GM18873 (cell line): ENCODE measurements around the gene MED27.

Source experiments
- ATAC-seq: cut with Tn5 transposase; IDR thresholded peaks from one replicate; pipeline ENCODE4 v1.9.1; 2021; ENCODE audit warnings: mild to moderate bottlenecking, moderate library complexity, moderate number of reproducible peaks; ENCODE audit not compliant: unreplicated experiment, low FRiP score

The MED27 gene

DNA sequence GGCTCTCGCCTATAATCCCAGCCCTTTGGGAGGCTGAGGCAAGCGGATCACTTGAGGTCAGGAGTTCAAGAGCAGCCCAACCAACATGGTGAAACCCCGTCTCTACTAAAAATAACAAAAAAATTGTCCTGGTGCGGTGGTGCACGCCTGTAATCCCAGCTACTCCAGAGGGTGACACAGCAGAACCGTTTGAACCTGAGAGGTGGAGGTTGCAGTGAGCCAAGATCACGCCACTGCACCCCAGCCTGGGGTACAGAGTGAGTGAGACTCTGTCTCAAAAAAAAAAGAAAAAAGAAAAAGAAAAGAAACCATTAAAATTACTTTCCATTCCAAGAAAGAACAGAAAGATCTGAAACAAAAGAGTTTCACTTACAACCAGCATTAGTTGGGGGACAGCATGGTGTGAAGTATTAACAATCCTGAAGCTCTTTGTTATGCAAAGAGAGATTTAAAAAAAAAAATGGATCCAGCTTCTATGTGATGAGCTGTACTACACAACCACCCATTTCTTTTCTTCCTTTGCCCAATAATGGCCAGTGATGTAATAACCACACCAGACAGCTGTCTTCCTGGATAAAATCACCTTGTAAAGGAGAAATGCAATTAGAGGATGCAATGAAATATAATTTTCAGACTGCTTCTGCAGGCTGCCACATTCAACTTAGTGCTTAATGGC lies 76.9 kb downstream of the MED27 start:
- ATAC-seq: no peak

DNA sequence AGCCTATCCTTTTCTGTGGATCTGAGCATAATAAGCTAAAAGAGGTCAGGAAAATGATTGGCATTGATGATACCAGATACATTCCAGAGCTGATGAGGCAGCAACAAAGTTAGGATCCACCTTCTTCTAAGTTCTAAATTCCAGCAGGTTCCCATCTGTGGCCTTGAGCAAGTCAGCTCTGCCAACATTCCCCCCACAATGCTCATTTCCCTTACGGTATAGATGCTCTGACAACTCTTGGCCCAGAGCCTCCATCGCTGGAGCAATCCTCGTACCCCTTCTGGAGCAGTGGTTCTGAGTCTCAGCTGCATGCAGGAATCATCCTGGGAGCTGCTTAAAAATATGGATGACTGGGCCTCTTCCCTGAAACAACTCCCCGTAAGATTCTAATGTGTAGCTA lies 78.1 kb downstream of the MED27 start:
- no peak for ATAC-seq

DNA sequence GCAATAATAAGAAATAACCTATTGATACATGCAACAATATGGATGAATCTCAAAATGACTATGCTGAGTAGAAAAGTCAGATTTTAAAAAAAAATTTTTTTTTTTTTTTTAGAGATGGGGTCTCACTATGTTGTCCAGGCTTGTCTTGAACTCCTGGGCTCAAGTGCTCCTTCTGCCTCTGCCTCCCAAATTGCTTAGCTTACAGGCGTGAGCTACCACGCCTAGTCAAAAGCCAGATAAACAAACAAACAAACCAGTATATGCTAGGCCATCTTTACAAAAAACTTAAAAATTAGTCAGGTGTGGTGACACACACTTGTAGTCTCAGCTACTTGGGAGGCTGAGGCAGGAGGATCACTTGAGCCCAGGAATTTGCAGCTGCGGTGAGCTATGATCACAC lies 79.0 kb downstream of the MED27 start:
- no peak for ATAC-seq

DNA sequence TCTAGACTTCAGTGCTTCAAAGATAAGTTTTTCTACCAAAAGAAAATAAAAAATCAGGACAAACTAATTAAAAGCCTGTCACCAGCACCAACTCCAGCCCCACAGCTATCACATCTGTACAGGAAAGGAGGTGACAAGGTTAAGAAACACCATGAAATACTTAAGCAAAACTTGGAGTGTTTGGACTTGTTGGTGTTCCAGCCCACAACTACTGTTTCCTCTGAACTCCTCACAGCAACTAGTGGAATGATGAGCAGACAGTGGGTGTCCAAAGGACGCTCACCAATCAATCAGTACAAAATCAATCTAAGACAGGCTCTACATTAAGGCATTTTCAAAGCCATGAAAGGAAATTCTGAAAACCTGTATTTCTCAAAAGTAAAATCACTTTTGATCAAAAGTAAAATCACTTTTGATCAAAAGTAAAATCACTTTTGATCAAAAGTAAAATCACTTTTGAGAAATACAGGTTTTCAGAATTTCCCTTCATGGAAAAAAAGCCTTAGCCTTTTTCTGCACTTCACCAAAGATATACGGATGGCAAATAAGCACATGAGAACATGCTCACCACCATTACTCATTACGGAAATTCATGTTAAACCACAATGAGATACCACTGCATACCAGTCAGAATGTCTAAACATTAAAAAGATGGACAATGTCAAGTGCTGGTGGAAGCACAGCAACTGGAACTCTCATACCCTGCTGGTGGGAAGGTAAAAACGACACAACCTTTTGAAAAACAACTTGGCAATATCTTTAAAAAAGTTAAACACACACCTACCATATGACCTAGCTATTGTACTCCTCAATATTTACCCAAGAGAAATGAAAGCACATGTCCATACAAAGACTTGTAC lies 79.7 kb downstream of the MED27 start:
- ATAC-seq: no peak

DNA sequence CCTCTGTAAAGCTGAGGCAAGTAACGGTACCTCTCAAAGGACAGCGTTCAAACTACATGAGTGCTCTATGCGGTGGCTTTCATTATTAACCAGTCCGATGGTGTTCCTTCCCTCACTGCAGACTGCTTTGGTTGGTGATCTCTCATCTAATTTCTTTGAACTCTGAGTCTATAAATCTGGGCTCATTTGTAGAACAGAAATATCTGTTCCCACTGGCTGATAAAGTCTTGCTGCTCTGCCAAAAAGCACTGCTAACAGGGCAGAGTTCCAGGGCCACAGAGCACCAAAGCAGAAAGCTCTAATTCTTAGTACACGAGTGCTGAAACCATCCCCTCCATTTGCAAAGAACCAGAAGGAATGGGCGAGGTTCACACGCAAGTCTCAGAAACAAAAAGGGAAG lies 81.9 kb downstream of the MED27 start:
- ATAC-seq: no peak

DNA sequence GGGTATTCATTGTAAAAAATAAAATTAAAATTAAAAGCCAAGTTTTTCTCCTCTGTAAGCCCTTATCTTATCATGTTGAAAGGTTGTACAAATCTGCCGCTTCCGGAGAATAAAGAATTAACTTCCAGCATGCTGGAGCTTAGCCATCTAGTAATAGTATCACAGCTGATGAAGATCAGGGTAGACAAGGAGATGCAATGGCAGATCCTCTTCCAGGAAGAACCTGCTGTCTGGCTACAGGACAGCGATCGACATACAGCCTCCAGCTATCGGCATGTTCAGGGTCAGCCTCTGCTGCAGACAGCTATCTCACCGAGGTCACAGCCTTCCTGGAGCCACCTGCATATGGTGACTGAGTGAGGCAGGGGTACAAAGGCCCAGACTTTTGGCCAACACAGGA lies 82.6 kb downstream of the MED27 start:
- ATAC-seq: no peak

DNA sequence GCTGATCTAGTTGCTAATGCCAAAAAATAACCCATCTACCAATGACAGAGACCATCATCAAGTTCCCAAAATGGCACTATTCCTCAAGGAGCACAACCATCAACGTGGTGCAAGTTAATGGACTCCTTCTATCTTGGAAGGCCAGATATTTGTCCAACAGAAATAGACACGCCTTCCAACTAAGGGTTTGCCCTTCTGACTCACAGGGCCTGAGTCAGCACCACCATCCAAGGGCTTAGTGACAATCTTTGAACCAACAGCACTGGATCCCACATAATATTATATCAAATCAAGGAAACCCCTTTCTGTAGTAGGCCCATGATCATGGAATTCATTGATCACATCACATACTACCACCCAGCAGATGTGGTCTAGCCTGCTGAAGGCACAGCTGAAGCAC lies 84.3 kb downstream of the MED27 start:
- ATAC-seq: no peak

DNA sequence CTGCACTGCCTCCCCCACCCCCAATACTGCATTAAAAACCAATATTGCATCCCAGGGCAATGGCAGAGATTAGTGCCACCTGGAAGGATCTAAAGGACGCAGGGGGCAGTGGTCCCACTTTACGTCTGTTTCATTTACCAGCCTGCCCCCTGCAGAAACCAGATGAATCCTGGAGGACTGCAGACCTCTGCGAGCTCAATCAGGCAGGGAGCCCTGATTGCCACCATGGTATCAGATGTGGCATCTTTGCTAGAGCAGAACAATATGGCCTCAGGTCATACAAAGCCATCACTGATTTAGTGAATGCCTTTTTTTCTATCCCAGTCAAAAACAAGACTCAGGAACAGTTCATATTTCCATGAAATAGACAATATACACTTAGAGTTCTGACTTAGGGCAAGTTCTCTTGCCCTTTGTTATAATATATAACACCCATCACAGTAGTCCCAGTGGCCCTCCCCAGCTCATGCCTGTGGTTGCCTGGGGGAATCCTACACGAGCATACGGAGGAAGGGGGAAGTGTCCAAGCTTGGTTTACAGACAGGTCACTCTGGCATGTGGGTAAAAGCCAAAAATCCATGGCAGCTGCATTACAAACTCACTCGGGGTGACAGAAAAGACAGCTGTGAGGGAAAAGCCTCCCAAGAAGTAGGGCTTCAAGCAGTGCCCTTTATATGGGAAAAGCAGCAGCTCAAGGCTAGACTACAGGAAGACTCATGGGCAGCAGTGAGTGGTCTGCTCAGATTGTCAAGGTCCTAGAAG lies 85.1 kb downstream of the MED27 start:
- ATAC-seq: no peak

DNA sequence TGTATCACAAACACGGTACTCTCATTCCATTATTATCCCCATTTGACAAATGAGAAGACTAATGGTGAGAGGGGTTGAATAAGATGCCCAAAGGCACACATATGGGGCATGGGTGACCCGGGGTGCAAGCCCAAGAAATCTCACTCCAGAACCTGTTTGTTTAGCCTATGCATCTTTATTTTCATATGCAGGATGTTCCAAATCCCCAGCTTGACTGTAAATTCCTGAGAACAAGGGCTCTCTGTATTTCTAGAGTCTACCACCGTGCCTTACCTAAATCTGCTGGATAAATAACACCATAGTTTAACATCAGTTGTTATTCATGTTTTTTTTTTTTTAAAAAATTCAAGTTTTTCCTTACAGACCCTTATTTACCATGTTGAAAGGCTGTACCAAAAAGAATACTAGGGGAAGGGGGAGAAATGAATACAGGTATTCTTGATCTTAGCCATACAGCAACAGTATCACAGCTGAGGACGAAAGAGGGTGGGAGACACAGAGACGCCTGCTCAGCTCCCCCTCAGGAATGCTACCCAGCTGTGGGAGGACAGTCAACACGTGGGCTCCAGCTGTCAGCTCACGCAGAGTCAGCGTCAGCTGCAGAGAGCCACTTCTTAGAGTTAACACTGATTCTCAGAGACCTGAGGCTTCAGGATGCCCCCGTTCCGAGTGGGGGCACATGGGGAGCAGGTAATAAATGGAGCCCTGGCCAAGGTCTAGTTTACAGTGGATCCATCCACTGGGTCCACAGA lies 86.6 kb downstream of the MED27 start:
- no peak for ATAC-seq

DNA sequence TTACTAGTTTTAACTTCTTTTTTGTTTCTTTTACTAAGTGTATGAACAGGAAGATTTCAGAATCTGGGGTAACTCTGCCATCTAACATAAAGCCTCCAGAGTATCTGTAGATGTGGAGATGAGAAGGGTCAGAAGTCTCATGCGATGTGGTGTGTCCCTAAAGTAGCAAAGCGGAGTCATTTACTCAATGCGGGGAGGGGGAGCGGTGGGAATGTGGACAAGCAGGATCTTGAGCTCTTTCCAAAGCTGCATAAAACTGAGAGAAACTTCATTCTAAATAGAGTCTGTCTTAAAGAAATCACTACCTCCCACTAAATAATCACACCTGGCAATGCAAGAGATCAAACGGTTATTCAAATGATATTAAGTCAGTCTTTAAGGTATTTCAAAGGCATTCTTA lies 92.4 kb downstream of the MED27 start:
- ATAC-seq: no peak

DNA sequence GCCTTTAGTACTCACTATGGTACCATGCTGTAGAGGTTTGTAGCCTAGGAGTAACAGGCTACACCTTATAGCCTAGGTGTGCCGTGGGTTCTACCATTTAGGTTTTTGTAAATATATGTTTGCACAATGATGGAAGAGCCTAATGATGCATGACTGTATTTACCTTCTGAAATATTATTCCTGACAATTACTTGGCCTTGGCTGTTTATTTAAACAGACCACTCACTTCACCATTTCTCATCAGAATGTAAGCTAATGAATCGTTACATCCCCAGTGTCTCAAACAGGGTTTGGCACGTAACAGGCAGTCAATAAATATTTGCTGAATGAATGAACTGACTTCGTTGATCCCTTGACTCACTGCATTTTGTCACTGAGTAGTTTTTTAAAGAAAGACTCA lies 93.1 kb downstream of the MED27 start:
- no peak for ATAC-seq

DNA sequence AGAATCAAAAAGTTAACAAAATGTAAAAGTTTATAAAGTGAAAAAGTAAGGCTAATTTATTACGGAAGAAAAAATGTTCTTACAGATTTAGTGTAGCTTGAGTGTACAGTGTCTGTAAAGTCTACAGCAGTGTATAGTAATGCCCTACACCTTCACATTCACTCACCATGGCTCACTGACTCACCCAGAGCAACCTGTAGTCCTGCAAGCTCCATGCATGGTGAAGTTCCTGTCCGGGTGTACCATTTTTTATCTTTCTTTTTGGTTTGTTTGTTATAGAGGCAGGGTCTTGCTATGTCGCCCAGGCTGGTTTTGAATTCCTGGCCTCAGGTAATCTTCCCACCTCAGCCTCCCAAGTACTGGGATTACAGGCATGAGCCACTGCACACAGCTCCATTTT lies 93.6 kb downstream of the MED27 start:
- ATAC-seq: no peak

DNA sequence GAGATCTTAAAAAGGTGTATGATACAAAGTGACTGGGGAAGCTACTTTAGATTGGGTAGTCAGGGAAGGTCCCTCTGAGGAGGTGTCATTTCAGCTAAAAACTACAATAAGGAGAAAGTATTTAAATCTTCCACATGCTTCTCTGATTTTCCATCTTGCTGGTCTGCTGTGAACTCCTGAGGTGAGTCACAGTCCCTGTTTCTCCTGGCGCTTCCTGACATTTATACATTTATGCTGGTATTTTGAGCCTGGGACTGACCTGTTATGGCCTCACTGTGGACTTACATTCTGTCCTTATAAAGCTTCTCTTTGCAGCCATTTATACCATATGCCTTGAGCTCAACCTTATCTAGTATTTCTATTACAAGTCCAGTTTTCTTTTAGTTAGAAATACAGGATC lies 95.1 kb downstream of the MED27 start:
- no peak for ATAC-seq

DNA sequence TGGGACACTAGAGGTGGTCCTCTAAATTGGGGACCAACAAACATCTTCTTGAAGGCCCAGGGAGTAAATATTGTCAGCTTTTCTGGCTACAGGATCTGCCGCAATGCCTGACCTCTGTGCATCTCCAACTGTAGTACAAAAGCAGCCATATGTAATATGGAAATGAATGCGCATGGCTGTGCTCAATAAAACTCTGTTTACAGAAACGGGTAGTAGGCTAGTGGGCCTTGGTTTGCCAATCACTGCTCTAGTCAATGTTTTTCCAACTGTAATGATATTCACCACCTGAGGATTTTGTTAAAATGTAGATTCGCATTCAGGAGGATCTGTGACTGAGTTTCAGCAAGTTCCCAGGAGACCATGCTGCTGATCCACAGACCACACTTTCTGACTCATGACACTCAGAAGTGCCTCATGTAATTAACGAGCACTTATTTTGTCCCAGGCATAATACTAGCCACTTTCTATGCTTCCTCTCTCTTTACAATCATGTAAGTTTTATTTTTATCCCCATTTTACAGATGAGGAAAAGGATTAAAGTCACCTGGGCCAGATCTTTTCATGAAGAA lies 96.9 kb downstream of the MED27 start:
- ATAC-seq: no peak

DNA sequence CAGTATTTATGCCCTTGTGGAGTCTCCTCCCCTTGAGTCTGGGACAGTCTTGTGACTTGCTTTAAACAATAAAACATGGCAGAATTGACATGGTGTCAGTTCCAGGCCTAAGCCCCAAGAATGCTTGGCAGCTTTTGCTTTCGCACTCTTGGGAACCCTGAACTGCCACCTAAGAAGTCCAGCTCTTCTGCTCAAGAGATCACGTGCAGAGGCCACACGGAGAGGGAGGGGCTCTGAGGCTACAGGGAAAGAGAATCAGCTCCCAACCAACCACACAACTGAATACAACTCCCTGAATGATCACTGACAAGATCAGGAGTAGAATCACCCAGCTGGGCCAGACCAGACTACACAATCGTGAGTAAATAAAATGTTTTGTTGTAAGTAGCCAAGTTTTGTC lies 97.6 kb downstream of the MED27 start:
- no peak for ATAC-seq

DNA sequence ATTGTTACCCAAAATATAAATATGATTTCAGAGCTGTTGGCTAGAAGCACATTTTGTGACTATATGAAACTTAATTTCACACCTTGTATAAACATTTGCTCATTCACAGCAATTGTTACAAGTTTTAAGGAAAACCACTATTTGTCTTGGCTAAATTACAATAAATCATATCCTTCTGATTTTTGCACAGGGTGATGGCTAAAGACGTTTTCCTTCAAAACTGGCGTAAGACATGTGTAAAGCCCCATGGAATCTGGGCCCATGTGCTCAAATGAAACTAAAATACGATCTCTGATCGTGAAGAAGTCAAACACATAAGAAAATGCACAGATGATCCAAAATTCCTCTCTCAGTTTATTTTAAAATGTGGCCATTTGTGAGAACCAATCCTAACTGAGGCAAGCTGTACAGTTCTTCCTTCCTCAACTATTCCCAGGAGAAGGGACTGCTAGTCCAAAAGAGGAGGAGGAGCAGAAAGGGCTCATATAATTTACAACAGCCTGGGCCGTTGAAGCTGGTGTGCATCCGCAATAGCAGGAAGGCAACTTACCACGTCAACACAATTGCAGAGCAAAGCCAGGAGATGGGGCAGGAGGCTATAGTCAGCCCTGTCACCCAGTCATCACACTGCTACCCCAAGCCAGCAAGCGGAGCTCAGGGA lies 98.4 kb downstream of the MED27 start:
- no peak for ATAC-seq

DNA sequence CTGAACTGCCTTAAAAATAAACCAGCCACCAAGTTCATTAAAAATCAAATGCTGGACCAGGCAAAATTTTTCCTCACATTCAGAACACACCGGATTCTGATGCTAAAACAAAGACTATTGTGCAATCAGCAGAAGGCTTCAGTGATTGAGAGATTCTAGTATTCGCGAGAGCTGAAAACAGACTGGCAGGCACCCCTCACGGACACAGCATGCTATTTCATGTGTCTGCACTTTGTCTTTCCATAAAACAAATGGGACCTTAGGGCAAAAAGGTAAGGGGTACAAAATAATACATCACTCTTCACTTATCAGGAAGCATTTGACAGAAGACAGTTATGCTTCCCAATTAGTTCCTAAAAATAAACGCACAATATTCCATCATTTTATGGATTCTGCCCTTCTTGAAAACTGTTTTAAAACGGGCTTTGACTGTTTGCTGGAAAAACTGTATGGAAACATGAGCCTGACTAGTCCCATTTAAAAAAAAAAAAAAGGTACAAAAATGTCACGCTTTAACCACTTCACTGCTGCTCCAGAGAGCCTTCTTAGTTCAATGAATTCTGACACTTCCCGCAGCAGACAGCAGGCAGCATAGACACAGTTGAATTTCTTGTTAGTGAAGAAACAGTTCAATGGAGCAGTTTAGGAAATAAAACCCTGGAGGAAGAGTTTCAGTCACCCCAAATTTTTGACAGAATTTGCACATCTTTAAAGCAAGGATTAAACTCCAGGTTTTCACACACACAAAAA lies 99.2 kb downstream of the MED27 start:
- no peak for ATAC-seq

DNA sequence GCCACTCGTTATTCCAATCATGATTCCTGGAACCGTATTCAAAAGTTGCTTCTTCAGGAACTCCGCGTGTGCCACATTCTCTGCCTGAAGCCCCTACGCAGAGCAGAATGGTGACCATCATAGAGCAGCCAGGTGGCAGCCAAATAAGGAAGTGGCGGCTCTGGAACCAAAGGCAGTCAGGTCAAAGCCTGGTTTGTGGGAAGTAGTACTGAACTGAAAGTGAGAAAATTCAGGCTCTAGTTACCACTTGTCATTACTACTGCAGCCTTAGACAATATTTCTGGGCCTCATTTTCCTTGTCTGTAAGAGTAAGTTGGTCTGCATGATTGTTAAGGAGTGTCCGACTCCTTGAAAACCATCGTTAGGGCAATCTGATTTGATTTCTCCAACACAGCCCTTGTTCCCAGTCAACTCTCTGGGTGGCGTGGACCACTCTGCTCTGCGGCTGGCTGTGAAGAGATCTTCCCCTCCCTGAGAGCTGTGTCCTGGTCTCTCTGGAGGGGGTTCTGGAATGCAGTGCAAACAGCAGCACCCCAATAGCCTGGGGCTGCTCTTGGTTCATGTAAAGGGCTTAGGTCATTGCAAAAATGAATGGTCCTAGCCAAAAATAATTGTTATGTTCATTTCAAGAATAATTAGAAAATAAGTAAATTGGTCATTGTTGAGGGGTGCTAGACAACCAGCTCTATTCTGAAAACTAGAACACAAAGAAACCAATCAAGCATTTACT lies 102.4 kb downstream of the MED27 start:
- ATAC-seq: no peak
